GM19351 (cell line): ENCODE data around the gene SOX12.
"Not testable (repeated sequence)": the region's sequence is repeated elsewhere in the genome, so short reads cannot be mapped to it uniquely, and the experiment has no call there.

Source experiments
- ATAC-seq: cut with Tn5 transposase; IDR thresholded peaks from one replicate; pipeline ENCODE4 v1.9.1; 2021; ENCODE audit warnings: mild to moderate bottlenecking, moderate library complexity; ENCODE audit not compliant: unreplicated experiment

The SOX12 gene

DNA sequence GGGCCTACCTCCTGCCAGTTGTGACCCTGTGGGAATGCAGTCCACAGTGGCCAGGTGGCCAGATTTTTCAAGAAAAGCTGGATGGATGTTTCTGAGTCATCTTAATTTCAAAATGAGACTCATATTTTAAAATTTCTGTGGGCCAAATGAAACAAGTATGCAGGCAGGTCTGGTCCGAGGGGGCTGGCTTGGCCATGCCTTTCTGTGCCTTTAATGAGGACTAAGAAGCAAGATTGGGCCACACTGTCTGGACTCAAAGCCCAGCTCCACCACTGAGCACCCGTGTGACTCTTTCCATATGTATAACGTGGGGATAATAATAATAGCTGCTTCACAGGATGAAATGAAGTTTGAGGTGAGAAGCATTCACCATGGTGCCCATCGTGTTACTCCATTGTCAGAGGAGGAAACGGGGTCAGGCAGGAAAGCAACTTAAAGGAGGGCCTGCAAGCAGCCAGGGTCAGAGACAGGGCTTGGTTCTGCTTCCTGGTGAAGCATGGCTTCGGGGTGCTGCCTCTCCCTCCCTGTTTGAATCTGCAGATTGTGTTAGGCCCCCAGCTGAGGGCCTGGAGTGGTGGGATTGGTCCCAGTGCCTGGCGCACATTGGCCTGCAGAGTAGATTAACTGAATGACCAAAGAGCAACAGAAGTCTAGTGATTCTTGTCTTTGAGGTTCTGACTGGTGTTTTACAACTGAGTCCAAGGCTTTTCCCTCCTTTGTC is 3.8 kb downstream of the SOX12 start:
- ATAC-seq, result no peak

DNA sequence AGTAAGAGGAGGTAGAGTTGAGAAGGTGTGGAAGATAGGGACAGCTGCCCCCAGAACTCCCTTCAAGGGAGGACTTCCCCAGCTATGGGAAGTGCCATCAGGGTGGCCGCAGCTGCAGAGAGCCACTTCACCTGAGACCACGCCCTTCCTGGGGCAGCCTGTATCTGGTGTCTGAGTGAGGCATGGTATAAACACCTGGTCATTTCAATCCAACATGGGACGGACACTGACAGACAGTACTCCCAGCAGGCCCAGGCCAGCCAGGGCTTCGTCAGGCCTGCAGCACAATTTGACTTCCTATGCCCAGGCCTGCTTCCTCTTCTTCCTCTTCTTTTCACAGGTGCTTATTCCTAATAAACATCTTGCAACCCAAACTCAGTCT is 4.5 kb downstream of the SOX12 start:
- ATAC-seq, result no peak

DNA sequence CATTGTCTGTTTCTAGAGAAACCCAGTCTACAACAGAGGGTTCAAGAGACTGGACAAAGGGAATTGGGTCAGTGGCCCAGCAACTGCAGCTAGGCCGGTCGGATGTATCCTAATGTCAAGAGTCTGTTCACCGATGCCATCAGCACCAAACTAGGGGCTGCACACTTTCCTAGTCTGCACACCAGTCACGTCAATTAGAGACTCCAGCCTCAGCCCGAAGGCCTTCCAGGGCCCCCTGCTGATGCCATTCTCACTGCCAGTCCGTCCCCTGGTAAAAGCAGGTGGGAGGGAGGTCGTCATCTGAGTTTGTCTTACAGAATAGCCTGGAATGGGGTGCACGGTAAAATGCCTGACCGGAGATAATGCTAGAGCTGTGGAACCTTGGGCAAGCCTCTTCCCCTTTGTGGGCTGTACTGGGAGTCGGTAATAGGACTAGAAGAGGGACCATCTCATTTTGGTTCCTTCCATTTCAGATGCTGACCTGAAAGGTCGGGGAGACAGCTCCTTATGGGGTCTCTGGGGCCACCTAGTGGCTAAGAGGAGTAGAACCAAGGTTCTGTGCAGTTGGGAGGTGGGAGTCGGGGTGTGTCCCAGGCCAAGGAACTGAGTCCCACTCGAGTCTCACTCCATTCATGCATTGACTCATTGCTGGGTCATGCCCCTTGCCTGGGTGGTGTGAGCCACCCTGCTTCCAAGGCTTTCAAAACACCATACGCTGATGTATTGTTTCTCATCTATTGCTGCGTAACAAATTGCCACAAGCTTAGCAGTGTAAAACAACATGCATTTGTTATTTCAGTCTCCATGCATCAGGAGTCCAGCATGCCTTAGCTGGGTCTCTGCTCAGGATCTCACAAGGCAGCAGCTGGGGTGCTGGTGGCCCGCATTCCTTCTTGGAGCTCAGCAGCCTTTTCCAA is 5.1 kb downstream of the SOX12 start:
- peak; percentile 44 for ATAC-seq

DNA sequence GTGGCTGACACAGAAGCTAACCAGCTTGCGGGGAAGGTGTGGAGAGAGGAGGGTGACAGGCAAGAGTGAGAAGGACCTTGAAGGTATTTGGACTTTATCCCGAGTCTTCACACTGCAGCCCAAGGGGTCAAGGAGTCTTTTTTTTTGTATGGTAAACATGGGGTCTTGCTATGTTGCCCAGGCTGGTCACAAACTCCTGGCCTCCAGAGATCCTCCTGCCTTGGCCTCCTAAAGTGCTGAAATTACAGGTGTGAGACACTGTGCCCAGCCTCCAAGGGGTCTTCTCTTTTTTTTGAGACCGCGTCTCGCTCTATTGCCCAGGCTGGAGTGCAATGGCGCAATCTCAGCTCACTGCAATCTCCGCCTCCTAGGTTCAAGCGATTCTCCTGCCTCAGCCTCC is 9.2 kb downstream of the SOX12 start:
- ATAC-seq, result no peak

DNA sequence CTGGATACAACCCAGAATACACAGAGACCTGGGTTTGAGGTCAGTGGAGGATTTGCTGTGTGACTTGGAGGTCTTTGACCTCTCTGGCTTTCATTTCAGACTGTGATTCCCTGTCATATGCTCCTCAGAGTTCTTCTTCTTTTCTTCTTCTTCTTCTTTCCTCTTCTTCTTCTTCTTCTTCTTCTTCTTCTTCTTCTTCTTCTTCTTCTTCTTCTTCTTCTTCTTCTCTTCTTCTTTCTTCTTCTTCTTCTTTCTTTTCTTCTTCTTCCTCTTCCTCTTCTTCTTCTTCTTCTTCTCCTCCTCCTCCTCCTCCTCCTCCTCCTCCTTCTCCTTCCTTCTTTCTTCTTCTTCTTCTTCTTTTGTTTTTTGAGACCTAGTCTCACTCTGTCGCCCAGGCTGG is 10.7 kb downstream of the SOX12 start:
- ATAC-seq, result not testable (repeated sequence)

DNA sequence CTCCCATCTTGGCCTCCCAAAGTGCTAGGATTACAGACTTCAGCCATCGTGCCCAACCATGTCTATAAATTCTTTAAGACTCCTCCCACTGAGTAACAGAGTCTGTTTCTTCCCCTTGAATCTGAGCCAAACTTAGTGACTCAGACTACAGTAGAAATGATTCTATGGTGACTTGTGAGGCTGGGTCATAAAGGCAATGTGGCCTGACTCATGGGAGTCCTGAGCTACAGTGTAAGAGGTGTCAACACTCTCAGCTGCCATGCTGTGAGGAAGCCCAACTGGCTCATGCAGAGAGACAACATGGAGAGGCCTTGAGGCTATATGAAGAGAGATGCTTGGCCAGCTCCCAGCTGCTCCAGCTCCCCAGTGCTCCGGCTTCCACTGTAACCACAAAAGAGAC is 16.3 kb downstream of the SOX12 start:
- ATAC-seq, result no peak

DNA sequence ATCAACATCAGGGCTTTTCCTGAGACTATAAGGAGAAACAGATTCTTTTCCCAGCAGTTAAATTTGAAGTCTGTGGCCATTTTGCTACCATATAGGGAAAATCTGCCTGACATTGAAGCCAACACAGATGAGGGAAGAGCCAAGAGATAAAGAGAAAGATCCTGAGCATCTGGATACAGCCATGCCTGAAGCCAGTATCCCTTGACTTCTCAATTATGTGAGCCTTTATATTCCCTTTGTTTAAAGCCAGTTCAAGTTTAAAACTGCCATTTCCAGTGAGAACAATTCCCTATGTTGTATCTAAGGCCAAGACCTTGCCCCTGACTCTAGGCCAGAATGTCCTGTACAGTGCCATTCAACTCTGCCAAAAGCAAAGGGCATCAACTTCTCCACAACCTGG is 17.8 kb downstream of the SOX12 start:
- no peak for ATAC-seq

DNA sequence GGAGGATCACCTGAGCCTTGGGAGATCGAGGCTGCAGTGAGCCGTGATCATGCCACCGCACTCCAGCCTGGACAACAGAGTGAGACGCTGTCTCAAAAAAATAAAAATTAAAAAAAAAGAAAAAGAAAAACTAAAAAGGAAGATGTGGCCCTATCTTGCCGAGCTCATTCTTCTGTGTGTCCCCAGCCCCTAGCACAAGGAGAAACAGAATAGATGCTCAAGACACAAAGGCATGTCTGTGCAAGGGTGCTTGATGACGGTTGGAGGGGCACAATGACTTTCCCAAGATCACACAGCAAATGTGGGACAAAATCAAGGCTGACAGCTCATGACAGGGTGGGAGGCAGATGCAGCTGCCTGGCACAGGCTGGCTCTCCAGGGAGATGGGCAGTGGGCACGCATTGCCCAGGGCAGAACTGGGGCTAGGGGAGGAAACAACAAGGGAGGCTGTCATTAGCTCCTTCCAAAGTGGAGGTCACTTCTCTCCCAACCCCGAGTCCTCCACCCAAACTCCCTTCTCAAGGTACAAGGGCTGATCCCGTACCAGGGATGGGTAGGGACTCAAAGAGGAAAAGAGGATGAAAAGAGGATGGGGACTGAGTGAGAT is 20.8 kb downstream of the SOX12 start:
- no peak for ATAC-seq

DNA sequence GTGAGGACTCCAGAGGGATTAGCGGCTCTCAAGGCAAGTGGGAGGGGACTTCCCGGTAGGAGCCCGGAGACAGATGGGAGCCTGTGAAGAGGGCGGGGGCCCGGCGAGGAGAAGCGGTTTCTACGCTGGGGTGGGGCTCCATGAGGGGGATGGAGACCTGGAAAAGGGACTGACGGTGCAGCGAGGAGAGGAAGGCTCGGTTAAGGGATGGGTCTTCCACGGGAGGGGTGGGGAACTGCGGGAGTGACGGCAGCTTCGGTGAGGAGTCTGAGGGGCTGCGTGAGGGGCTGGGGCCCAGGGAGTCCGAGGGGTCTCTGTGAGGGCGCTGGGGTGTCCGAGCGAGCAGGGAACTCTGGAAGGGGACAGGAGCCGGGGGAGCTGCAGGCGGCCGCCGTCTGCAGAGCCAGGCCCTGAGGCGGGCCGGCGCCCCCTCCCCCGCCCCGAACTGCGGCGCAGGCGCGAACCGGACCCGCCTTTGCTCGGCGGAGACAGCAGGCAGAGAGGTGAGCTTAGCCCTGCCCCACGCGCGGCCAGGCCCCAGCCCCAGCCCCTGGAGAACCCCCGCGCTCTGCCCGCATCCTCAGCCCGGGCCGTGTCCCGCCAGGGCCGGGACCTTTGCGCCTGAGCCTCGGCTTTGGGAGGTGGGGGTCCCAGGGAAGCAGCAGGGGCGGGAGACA is 21.4 kb downstream of the SOX12 start, which contains the start of gene NRSN2:
NRSN2 (plus strand) TSS at position 472 of the 677 bp plus-strand sequence. CDS start 2,533 bp downstream, outside the sequence.
- peak; percentile 29 for ATAC-seq

DNA sequence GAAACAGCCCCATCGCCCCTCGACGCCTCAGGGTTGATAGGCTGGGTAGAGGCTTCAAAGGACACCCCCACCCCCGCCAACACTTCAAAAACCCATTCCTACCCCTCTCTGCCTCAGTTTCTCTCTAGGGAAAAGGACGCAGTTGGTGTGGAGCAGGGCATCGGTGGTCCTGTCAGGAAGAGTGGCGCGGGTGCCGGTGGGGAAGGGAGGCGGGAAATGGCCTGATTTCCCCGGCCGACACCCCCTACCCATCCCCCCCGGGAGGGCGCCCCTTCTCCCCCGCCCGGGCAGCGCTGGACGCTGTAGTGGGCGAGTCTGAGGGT is 21.9 kb downstream of the SOX12 start:
- peak; percentile 8 for ATAC-seq

DNA sequence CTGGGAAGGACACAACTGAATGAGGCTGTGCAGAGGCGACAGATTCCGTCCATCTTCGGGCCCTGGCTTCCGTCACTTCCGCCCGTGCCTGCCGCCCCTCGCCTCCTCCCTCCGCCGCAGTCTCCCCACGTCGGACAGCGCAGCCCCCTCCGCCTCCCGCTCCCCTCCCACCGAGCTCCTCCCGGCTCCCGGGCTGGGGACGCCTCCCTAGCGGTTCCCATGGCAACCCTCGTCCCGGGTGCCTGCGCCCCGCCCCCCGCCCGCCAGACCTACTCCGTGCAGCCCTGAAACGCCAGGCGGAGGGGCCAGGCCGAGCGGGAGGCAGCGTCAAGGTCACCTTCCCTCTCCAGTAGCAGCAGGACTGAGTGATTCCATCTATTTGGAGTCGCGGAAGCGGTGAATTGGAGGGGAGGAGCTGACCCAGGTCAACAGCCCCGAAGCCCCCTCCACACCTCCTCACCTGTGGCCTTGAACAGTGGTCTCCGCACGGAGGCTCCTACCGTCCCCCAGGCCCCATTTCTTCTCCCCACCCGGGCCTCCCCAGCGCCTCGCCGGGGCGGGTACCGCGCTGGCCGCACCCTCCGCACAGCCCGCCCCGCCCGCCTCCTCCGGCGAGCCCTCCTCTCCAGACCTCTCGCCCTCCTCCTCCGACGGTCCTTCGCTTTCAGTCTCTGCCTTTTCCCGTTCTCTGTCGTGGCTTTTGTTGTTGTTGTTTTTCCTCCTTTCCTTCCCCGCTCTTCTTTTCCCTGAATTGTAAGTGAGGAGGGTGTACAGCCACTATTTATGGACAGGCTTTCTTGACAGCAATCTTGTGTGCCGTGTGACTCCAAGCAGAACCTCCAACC is 22.5 kb downstream of the SOX12 start:
- peak; percentile 82 for ATAC-seq

DNA sequence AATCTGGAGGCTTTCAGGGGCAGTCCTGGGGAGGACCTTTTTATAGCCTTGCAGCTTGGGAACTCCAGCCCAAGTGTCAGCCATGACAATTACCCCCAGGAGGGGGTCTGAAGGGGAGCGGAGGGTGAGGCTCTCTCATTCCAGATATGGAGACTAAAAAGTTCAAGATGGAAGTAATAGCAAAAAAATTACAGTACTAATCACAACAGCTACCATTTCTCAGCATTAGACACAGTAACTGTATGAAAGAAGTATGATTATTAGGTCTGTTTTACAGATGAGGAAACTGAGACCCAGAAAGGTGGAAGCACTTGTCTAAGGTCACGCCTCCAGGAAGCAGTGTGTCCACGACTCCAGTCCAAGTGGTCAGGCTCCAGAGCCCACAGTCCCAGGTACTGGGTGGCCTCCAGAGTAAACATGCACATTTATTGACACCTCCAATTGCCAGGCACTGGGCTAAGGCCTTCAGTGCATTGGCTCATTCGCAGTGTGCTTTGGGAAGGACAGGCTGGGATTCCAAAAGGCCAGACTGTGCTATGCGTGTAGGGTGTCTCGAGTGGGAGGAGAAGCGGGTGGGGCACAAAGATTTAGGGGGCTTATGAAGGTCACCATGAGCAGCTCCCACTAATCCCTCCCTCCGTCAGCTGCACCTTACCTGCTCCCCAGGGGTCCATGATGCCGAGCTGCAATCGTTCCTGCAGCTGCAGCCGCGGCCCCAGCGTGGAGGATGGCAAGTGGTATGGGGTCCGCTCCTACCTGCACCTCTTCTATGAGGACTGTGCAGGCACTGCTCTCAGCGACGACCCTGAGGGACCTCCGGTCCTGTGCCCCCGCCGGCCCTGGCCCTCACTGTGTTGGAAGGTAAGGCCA is 23.9 kb downstream of the SOX12 start:
- ATAC-seq, result no peak

DNA sequence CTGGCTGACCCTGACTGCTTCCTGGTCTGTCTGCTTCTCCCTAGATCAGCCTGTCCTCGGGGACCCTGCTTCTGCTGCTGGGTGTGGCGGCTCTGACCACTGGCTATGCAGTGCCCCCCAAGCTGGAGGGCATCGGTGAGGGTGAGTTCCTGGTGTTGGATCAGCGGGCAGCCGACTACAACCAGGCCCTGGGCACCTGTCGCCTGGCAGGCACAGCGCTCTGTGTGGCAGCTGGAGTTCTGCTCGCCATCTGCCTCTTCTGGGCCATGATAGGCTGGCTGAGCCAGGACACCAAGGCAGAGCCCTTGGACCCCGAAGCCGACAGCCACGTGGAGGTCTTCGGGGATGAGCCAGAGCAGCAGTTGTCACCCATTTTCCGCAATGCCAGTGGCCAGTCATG is 27.8 kb downstream of the SOX12 start:
- no peak for ATAC-seq

DNA sequence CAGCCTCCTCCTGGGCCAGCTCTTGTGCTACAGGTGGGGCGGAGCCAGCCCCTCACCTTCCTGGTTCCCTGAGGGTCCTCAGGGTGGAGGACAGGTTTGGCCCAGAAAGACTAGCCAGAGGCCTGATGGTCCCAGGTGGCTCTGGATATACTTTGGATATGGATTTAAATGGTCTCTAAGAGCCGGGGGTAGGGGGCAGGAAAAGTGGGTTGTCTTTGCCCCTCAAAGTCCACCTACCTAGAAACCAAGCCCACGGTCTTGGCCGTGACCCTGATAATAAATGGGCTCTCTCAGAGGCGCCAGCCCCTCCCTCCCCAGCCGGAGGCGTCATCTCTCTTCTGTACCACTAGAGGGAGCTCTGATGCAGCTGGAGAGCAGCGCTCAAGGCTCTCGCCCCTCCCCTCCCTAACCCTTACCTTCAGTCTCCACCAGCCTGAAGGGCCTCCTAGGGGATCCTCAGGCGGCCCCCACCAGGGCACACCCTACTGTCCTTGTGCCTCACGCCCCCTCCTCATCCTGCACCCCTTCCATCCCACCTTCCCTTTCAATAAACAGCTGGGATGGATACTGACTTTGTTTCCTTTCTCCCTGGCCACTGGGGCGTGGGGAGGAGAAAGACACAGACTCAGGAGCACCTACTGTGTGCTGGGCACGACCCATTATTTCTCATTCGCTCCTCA is 29.1 kb downstream of the SOX12 start:
- ATAC-seq, result peak; percentile 98

DNA sequence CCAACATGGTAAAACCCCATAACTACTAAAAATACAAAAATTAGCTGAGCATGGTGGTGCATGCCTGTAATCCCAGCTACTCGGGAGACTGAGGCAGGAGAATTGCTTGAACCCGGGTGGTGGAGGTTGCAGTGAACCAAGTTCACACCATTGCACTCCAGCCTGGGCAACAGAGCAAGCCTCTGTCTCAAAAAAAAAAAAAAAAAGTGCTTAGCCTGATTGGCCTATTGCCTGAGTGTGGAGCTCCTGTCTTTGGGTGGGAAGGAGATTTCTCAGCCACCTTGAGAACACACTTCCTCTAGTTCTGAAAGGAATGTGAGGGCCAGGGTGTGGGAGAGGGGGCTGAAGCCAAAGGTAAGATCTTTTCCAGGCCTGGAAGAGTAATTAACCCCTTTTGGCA is 30.8 kb downstream of the SOX12 start:
- ATAC-seq, result not testable (repeated sequence)

DNA sequence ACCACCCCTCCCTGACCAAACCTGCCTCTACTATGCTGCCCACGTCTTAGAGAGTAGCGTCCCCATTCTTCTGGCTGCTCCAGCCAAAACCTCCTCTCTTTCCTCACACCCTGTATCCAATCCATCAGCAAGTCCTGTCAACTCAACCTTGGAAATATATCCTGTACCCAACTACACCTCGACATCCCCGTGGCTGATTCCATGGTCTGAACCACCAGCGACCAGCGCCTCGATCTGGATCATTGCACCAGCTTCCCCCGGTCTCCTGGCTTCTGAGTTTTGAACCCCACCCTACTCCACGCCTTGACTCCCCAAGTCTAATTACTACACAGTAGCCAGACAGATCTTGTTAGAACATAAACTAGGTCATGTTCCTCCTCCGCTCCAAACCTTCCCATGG is 31.4 kb downstream of the SOX12 start:
- no peak for ATAC-seq

DNA sequence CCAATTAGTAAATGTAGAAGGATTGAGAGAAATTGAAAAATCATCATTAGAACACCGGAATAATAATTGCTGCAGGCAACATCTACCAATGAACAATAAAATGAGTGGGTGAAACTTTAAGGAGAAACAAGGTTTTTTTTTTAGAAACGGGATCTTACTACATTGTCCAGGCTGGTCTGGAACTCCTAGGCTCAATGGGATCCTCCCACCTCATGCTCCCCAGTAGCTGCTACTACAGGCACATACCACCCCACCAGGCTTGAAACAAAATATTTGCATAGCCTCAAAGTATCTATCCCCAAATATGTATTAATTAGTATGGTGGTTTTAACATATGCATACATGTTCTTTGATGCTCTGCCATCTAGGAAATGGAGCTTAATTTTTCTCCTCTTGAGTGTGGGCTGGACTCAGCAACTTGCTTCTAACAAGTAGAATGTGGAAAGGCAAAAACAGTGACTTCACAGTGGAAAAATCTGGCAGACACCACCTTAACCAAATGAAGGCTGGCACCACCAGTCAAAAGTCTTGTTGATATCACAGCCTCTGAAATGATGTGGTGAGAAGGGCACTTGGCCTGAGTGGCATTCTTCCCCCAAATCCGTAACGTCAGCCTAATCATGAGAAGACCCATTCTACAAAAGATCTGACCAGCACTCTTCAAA is 33.7 kb downstream of the SOX12 start:
- no peak for ATAC-seq

DNA sequence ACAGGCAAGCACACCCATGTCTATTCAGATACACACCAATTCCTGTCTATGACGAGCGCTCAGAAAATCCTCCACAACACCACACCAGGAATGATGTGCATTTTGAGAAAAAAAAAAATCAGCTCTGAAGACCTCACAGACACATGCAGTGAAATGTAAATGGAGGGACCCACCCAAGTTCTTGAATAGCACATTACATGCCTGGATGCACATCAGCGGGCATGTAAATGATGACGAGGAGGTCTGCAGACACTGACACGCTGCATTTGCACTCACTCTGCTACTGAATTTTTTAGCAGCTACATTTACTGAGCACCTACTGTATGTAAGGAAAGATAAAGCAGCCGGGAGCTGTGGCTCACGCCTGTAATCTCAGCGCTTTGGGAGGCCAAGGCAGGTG is 36.2 kb downstream of the SOX12 start:
- ATAC-seq, result peak; percentile 67
